HCT116 (cell line): ENCODE results near the gene ALLC. TPM values are rescaled to one million over a fixed set of nuclear protein-coding genes. Genes with fewer than 3 reads are reported as not detected.

Experiments
- ATAC-seq: fragments of 200-7000 bp; cut with Tn5 transposase; 2 replicates; pipeline ENCODE4 v1.9.1; 2020; ENCODE audit warnings: mild to moderate bottlenecking, moderate library complexity
- BruUV-seq: library from RNA; stranded (reverse); fragments of 400-500 nt; replicated peaks from 2 replicates; lab custom pipeline; 2021; lab: Mats Ljungman, UMichigan
- CTCF ChIA-PET: fragments of 300-600 bp; sonication (Branson Sonifier 250); formaldehyde crosslinking; loops from one replicate; lab custom pipeline; 2021; ENCODE audit warnings: antibody characterized with exemption; lab: Charles Lee
- POLR2A ChIA-PET: fragments of 300-600, 350-600 bp; sonication (Branson Sonifier 250); formaldehyde crosslinking; loops from one replicate; lab custom pipeline; 2021; ENCODE audit warnings: antibody characterized with exemption; lab: Charles Lee
- RAD21 ChIA-PET, 2 experiments: fragments of 300-600 bp; sonication (Branson Sonifier 250); formaldehyde crosslinking; loops; one replicate each; lab custom pipeline; 2023; ENCODE audit warnings: low total read pairs in 2 of 2; ENCODE audit not compliant: uncharacterized antibody in 2 of 2, unreplicated experiment in 2 of 2, low non-redundant PET in 1 of 2; lab: Charles Lee
- DNase-seq: peaks from one replicate; pipeline ENCODE4 v3.0.0-alpha.2; 2010; ENCODE audit warnings: low read depth, low spot score
- H2AFZ ChIP-seq: fragments of 200-600 bp; shearing (Covaris generic), sonication (generic); 2 replicates; pipeline ENCODE4 v1.6.1; 2017; ENCODE audit warnings: low read depth, mixed run types, mixed read lengths, antibody characterized with exemption, low read length; ENCODE audit not compliant: poor library complexity, severe bottlenecking
- H3K27ac ChIP-seq: 2 replicates; pipeline ENCODE4 v1.5.1; 2012; ENCODE audit warnings: low read depth, low read length
- H3K27me3 ChIP-seq: fragments of 200-600 bp; sonication (generic); 2 replicates; pipeline ENCODE4 v1.6.1; 2016; ENCODE audit warnings: mixed run types, low read length, mixed read lengths; ENCODE audit not compliant: insufficient read depth
- H3K36me3 ChIP-seq, 2 experiments: fragments of 200-500 bp in 1 of 2; fragments of 200-600 bp in 1 of 2; sonication (Bioruptor generic) in 1 of 2; sonication (generic) in 1 of 2; 2 replicates each; pipeline versions ENCODE4 v1.5.1 to v1.6.1; 2014 to 2016; ENCODE audit warnings: low read length in 2 of 2, inconsistent platforms in 1 of 2, mixed read lengths in 1 of 2, mixed run types in 1 of 2; ENCODE audit not compliant: insufficient read depth in 2 of 2, control insufficient read depth in 1 of 2
- H3K4me1 ChIP-seq, 2 experiments: fragments of 200-600 bp in 1 of 2; sonication (generic) in 1 of 2; 2 replicates each; pipeline versions ENCODE4 v1.5.1 to v1.6.1; 2012 to 2017; ENCODE audit warnings: low read length in 2 of 2, inconsistent platforms in 1 of 2, mild to moderate bottlenecking in 1 of 2, mixed read lengths in 1 of 2, mixed run types in 1 of 2, moderate library complexity in 1 of 2; ENCODE audit not compliant: insufficient read depth in 2 of 2, control insufficient read depth in 1 of 2
- H3K4me2 ChIP-seq: fragments of 200-600 bp; sonication (generic); 2 replicates; pipeline ENCODE4 v1.6.1; 2017; ENCODE audit warnings: mixed run types, low read length, mixed read lengths
- H3K4me3 ChIP-seq, 2 experiments: fragments of 200-600 bp in 1 of 2; sonication (generic) in 1 of 2; replicated peaks in 1 of 2; 2 replicates each; pipeline ENCODE4 v1.5.1; 2011 to 2016; ENCODE audit warnings: low read length in 2 of 2, control low read depth in 1 of 2, low read depth in 1 of 2, mild to moderate bottlenecking in 1 of 2, mixed read lengths in 1 of 2, mixed run types in 1 of 2
- H3K79me2 ChIP-seq: fragments of 200-600 bp; sonication (generic); 2 replicates; pipeline ENCODE4 v1.6.1; 2017; ENCODE audit warnings: mild to moderate bottlenecking, mixed run types, low read length, moderate library complexity, mixed read lengths; ENCODE audit not compliant: insufficient read depth
- H3K9ac ChIP-seq: fragments of 200-600 bp; sonication (generic); 2 replicates; pipeline ENCODE4 v1.6.1; 2016; ENCODE audit warnings: low read length, mixed read lengths
- H3K9me2 ChIP-seq: fragments of 200-600 bp; sonication (generic), shearing (Covaris generic); 2 replicates; pipeline ENCODE4 v1.6.1; 2017; ENCODE audit warnings: mixed run types, mild to moderate bottlenecking, moderate library complexity; ENCODE audit not compliant: insufficient read depth
- H3K9me3 ChIP-seq, 2 experiments: fragments of 200-500 bp in 1 of 2; fragments of 200-600 bp in 1 of 2; sonication (Bioruptor generic) in 1 of 2; sonication (generic) in 1 of 2; 2 replicates each; pipeline ENCODE4 v1.6.1; 2014 to 2017; ENCODE audit warnings: low read length in 2 of 2, mixed read lengths in 2 of 2, inconsistent platforms in 1 of 2, low read depth in 1 of 2, mild to moderate bottlenecking in 1 of 2, mixed run types in 1 of 2, moderate library complexity in 1 of 2; ENCODE audit not compliant: control insufficient read depth in 1 of 2, insufficient read depth in 1 of 2
- H4K20me1 ChIP-seq: fragments of 200-600 bp; sonication (generic), shearing (Covaris generic); 2 replicates; pipeline ENCODE4 v1.6.1; 2017; ENCODE audit warnings: mixed run types, mild to moderate bottlenecking, moderate library complexity; ENCODE audit not compliant: insufficient read depth
- ATF3 ChIP-seq: IDR thresholded peaks from 2 replicates; pipeline ENCODE4 v1.6.1; 2012
- CBX3 ChIP-seq: IDR thresholded peaks from 2 replicates; pipeline ENCODE4 v1.6.1; 2012; ENCODE audit warnings: low read depth
- EGR1 ChIP-seq: IDR thresholded peaks from 2 replicates; pipeline ENCODE4 v1.6.1; 2012; ENCODE audit warnings: low read depth
- ELF1 ChIP-seq: IDR thresholded peaks from 2 replicates; pipeline ENCODE4 v1.6.1; 2012; ENCODE audit warnings: low read depth, borderline replicate concordance
- EZH2 ChIP-seq: fragments of 200-600 bp; sonication (generic); IDR thresholded peaks from 2 replicates; pipeline ENCODE4 v1.6.1; 2017; ENCODE audit warnings: antibody characterized with exemption, mixed run types
- FOSL1 ChIP-seq: IDR thresholded peaks from 2 replicates; pipeline ENCODE4 v1.6.1; 2012; ENCODE audit warnings: low read depth
- JUND ChIP-seq: IDR thresholded peaks from 2 replicates; pipeline ENCODE4 v1.6.1; 2012
- MAX ChIP-seq: IDR thresholded peaks from 2 replicates; pipeline ENCODE4 v1.6.1; 2012
- POLR2A ChIP-seq: IDR thresholded peaks from 2 replicates; pipeline ENCODE4 v1.7.0; 2011; ENCODE audit warnings: borderline replicate concordance; ENCODE audit not compliant: insufficient read depth, insufficient read length; ENCODE audit errors: extremely low read depth
- POLR2AphosphoS5 ChIP-seq: IDR thresholded peaks from 2 replicates; pipeline ENCODE4 v1.6.1; 2011; ENCODE audit warnings: mild to moderate bottlenecking, low read depth, low read length, moderate library complexity
- RAD21 ChIP-seq: IDR thresholded peaks from 2 replicates; pipeline ENCODE4 v1.6.1; 2012; ENCODE audit warnings: low read depth, mild to moderate bottlenecking
- SIN3A ChIP-seq: IDR thresholded peaks from 2 replicates; pipeline ENCODE4 v1.6.1; 2012; ENCODE audit warnings: low read depth
- SRF ChIP-seq: IDR thresholded peaks from 2 replicates; pipeline ENCODE4 v1.6.1; 2012; ENCODE audit warnings: low read depth
- TCF7L2 ChIP-seq: IDR thresholded peaks from 2 replicates; pipeline ENCODE4 v1.7.0; 2011; ENCODE audit warnings: borderline replicate concordance, inconsistent platforms; ENCODE audit not compliant: insufficient read depth, insufficient read length; ENCODE audit errors: extremely low read depth
- YY1 ChIP-seq: IDR thresholded peaks from 2 replicates; pipeline ENCODE4 v1.6.1; 2011; ENCODE audit warnings: low read length, low read depth, moderate library complexity, mild to moderate bottlenecking; ENCODE audit not compliant: insufficient replicate concordance; ENCODE audit errors: extremely low read depth
- ZBTB33 ChIP-seq: IDR thresholded peaks from 2 replicates; pipeline ENCODE4 v1.6.1; 2011; ENCODE audit warnings: mild to moderate bottlenecking, low read length, moderate library complexity; ENCODE audit not compliant: insufficient replicate concordance; ENCODE audit errors: extremely low read depth
- ZFX ChIP-seq: fragments of 450-650 bp; IDR thresholded peaks from 2 replicates; pipeline ENCODE4 v1.6.1; 2017
- ZNF274 ChIP-seq: fragments of 200-500 bp; sonication (Bioruptor generic); IDR thresholded peaks from 2 replicates; pipeline ENCODE4 v1.6.1; 2014; ENCODE audit warnings: mild to moderate bottlenecking, low read depth, low read length, inconsistent platforms
- intact Hi-C: fragments of 100-400 bp; cut with micrococcal nuclease; formaldehyde crosslinking; loops from 2 replicates; pipeline ENCODE4 v1.10.0; 2022
- total RNA-seq: library from RNA; stranded (reverse); gene quantifications from one replicate; pipeline ENCODE4 v1.2.1, GENCODE V29; 2021; ENCODE audit not compliant: unreplicated experiment

ALLC gene
- total RNA-seq, 1 experiment from 2014 or later: not detected

- TF ChIP-seq TCF7L2: no peak
- TF ChIP-seq YY1: no peak
- no peak for TF ChIP-seq SRF
- TF ChIP-seq ATF3: no peak
These were observed 67.7 kb downstream of the ALLC start (continued) for GRCh38 chr2:3725458-3726250.

- CTCF ChIA-PET: interaction anchor here (2.7 to 3.2 kb wide), 2 partner anchors 34 to 54 kb away, joined by 18 to 34 read pairs; no protein-coding TSS in a partner anchor
- TF ChIP-seq EZH2: no peak
- TF ChIP-seq RAD21: no peak
- no peak for TF ChIP-seq MAX
- TF ChIP-seq YY1: no peak
- TF ChIP-seq EGR1: no peak
- no peak for TF ChIP-seq ZBTB33
- no peak for TF ChIP-seq FOSL1
- no peak for TF ChIP-seq ZFX
- TF ChIP-seq ZNF274: no peak
- no peak for TF ChIP-seq ELF1
- TF ChIP-seq SRF: no peak
- no peak for TF ChIP-seq JUND
- no peak for TF ChIP-seq POLR2A
- no peak for TF ChIP-seq TCF7L2
- no peak for TF ChIP-seq CBX3
- TF ChIP-seq ATF3: no peak
- TF ChIP-seq SIN3A: no peak
- no peak for TF ChIP-seq POLR2AphosphoS5
- intact Hi-C loops: no loop called here
- Histone ChIP-seq H3K4me3 (no peak overlapping the region), H4K20me1 (no peaks in the 10 kb centered on the region), H3K9me2 (no peaks in the 10 kb centered on the region), H3K27me3 (peaks cover 15% of the 10 kb centered on the region), H3K9ac (no peak overlapping the region), H3K36me3 (no peaks in the 10 kb centered on the region), H2AFZ (no peak overlapping the region), H3K4me1 (no peaks in the 10 kb centered on the region; a peak in 1 of 4 replicates), H3K79me2 (no peaks in the 10 kb centered on the region), H3K4me2 (no peak overlapping the region), H3K27ac (no peak overlapping the region), H3K9me3 (peaks cover 0 to under 1% of the 10 kb centered on the region in 2 experiments; a peak in 1 of 4 replicates)
- no peak for DNase-seq
- POLR2A ChIA-PET: no interaction called here
- RAD21 ChIA-PET: no interaction called here
- no peak for ATAC-seq
- BruUV-seq: no TSS peak
These were observed 68.5 kb downstream of the ALLC start for GRCh38 chr2:3726511-3726910.
